Endothelial cell (in vitro differentiated cells): Measurements from ENCODE around the gene NEMP1. TPM values are rescaled to one million over a fixed set of nuclear protein-coding genes. Genes with fewer than 3 reads are reported as not detected.
A peak's percentile ranks its signal among the peaks of the same experiment; 100 is the strongest.

Experiments used
- DNase-seq: peaks from one replicate; pipeline ENCODE4 v3.0.0; 2021; ENCODE audit warnings: low spot score
- H3K27ac Mint-ChIP-seq: one replicate; pipeline ENCODE4 v1.8.0; 2021; ENCODE audit warnings: mixed read lengths, inconsistent platforms; ENCODE audit not compliant: unreplicated experiment
- H3K27me3 Mint-ChIP-seq: one replicate; pipeline ENCODE4 v1.8.0; 2021; ENCODE audit warnings: mild to moderate bottlenecking, moderate library complexity, mixed read lengths, inconsistent platforms; ENCODE audit not compliant: unreplicated experiment
- H3K36me3 Mint-ChIP-seq: one replicate; pipeline ENCODE4 v1.8.0; 2021; ENCODE audit warnings: mild to moderate bottlenecking, low read depth, mixed read lengths, inconsistent platforms; ENCODE audit not compliant: unreplicated experiment
- H3K4me1 Mint-ChIP-seq: one replicate; pipeline ENCODE4 v1.8.0; 2021; ENCODE audit warnings: mild to moderate bottlenecking, mixed read lengths, inconsistent platforms; ENCODE audit not compliant: unreplicated experiment
- H3K4me3 Mint-ChIP-seq: one replicate; pipeline ENCODE4 v1.8.0; 2021; ENCODE audit warnings: mild to moderate bottlenecking, mixed read lengths, inconsistent platforms; ENCODE audit not compliant: unreplicated experiment
- H3K9me3 Mint-ChIP-seq: one replicate; pipeline ENCODE4 v1.8.0; 2021; ENCODE audit warnings: mixed read lengths, inconsistent platforms; ENCODE audit not compliant: unreplicated experiment
- CTCF ChIP-seq: fragments of 200-600 bp; sonication (generic); IDR thresholded peaks from one replicate; pipeline ENCODE4 v1.5.0; 2021; ENCODE audit warnings: antibody characterized with exemption; ENCODE audit not compliant: unreplicated experiment
- total RNA-seq: library from RNA; stranded (reverse); fragmentation: NEBNext Ultra II Directional; extraction: Animal tissue kit (Norgen Biotek cat#: 25700); gene quantifications from one replicate; pipeline ENCODE4 v1.2.1, GENCODE V29; 2021; ENCODE audit not compliant: unreplicated experiment

The NEMP1 gene
- total RNA-seq, 1 donor from 2014 or later, result 17.6 TPM

DNA sequence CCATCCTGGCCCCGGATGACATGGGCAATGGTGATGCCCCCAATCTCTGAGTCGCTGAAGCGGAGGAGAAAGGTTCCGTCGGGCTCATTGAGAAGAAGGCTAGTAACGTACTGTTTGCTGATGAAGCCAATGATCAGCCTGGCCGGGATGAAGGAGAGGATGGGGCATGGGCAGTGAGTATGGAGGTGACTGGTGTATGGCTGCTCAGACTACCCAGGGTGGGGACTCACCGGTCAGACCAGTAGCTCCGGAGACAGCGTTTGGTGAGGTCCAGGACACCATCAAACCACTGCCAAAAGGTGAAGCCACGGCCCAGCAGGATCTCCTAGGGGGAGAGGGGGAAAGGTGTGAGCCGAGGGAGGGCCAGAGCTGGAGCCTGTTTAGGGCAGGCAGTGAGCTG lies 21.2 kb upstream of the NEMP1 start:
- peaks cover 5% of the 10 kb centered on the region for H3K27me3 Mint-ChIP-seq
- TF ChIP-seq CTCF, result no peak
- H3K4me3 Mint-ChIP-seq, result peak overlapping the region; percentile 60
- no peaks in the 10 kb centered on the region for H3K9me3 Mint-ChIP-seq
- peaks cover 13% of the 10 kb centered on the region for H3K4me1 Mint-ChIP-seq
- no peak overlapping the region for H3K27ac Mint-ChIP-seq
- H3K36me3 Mint-ChIP-seq, result peaks cover 34% of the 10 kb centered on the region
- DNase-seq, result no peak

DNA sequence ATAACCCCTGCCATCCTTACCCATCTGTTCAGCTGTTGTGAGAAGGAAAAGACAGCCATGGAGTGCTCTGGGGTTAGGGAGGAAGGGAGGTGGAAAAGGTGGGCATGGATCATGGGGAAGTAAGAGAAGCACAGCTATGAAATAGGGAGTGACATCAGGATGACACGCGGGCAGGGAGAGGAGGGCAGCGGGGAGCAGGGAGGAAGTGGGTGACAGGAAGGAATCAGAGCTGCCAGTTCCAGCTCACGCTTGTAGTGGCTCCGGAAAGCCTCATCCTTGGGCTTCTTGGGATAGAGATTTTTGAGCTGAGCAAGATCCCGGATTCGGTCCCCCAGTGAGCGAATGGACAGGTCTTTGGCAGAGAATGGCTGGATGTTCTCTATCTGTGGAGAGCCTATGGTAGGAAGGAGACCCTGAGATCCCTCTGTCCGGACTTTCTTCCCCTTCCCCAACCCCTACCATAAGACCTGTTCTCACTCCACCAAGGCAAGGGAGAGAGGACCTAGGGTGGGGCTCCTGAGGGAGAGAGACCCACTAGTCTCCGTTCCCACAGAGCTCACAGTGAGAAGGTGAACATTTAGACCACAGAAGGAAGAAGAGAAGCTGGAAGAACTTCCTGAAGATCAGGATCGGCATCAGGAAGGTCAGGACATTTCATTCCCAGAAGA lies 20.6 kb upstream of the NEMP1 start:
- Mint-ChIP-seq H3K27ac (no peak overlapping the region), H3K4me3 (peak overlapping the region; percentile 60), H3K4me1 (peaks cover 18% of the 10 kb centered on the region), H3K27me3 (peaks cover 8% of the 10 kb centered on the region), H3K9me3 (no peaks in the 10 kb centered on the region), H3K36me3 (peaks cover 30% of the 10 kb centered on the region)
- DNase-seq, result no peak
- TF ChIP-seq CTCF, result no peak

DNA sequence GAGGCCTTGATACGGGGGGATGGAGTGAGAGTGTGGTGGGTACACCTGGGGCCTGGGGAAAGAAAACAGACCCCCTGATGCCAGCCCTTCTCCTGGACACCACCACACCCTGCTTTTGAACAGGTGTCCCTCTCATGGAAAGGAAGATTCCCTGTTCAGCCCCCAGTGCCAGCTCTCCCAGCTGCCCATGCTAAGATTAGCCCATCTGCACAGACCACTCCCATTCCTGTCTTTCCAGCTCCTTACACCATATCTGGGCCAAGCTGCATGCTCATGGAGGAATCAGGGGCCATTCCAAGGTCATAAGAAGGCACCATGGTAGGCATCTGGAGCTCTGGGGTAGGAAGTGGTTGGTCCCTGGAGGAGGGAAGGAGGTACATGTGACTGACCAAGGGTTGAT lies 20.0 kb upstream of the NEMP1 start:
- Mint-ChIP-seq H3K9me3 (no peaks in the 10 kb centered on the region), H3K4me3 (no peak overlapping the region), H3K4me1 (peaks cover 21% of the 10 kb centered on the region), H3K27ac (no peak overlapping the region), H3K27me3 (peaks cover 10% of the 10 kb centered on the region), H3K36me3 (peaks cover 26% of the 10 kb centered on the region)
- no peak for DNase-seq
- TF ChIP-seq CTCF, result no peak

- peaks cover 32% of the 10 kb centered on the region for H3K36me3 Mint-ChIP-seq
- no peak overlapping the region for H3K4me3 Mint-ChIP-seq
- H3K4me1 Mint-ChIP-seq, result peaks cover 23% of the 10 kb centered on the region
- peaks cover 13% of the 10 kb centered on the region for H3K27me3 Mint-ChIP-seq
- no peak for TF ChIP-seq CTCF
- H3K9me3 Mint-ChIP-seq, result no peaks in the 10 kb centered on the region
- no peak overlapping the region for H3K27ac Mint-ChIP-seq
- DNase-seq, result no peak
These were observed 18.9 kb upstream of the NEMP1 start for GRCh38 chr12:57097554-57097835.

- Mint-ChIP-seq H3K36me3 (peaks cover 33% of the 10 kb centered on the region), H3K4me1 (peaks cover 23% of the 10 kb centered on the region), H3K27me3 (peaks cover 16% of the 10 kb centered on the region), H3K27ac (no peak overlapping the region), H3K4me3 (peak overlapping the region; percentile 54), H3K9me3 (no peaks in the 10 kb centered on the region)
- TF ChIP-seq CTCF, result no peak
- no peak for DNase-seq
These were observed 18.4 kb upstream of the NEMP1 start for GRCh38 chr12:57096748-57097553.
